Activated T-helper 1 cell treated with anti-CD3 and anti-CD28 coated beads, Interleukin-2, amount 50 U/mL, for 16 hours (primary cell): ENCODE data around the gene ANO2.

Experiments used
- DNase-seq, 2 donors: peaks; one replicate each; pipeline ENCODE4 v3.0.0-alpha.2; 2020; ENCODE audit warnings: low read depth in 1 of 2, low spot score in 1 of 2

The ANO2 gene

DNA sequence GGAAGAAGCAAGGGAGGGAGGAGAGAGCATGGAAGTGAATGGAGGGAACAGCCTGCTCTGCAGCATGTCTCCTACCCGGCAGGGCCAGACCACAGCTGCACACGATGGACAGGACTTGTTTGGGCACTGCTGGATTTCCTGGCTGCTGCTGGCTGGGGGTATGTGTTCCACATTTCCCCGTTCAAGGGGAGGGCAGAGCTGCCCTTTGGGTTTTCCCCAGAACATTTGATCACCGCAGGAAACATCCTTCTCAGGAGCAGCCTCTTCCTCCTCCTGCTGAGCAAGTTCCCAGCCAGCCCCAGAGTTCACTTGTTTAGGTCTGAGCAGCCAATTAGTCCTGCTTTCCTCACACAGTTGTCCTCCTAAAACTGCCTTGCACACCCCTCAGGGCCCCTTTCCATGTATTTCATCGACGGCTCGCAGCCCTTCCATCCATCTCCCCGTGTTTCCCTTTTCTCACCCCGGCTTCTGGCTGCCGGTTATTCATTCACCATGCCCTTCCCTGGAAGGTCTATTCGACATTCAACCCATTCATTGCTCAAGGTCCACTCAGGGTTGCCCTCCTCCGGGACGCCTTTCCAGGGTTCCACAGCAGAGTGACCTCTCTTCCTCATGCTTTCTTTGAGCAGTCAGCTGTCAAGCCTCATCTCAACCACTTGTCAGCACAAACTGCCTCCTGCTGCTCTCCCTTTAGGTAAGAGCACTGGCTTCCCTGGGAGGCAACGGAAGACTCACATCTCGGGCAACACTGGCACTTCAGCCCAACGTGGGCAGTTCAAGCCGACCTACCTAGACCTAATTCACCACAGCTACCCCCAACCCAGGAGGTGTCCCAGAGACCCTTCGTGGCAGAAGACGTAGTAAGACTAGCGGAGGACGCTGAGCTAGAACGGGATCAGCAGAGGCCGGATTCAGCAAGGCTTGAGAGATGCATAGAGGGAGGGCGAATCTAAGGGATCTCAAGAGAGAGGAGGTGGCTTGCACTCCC, 20.1 kb upstream of the ANO2 start:
- DNase-seq: no peak

DNA sequence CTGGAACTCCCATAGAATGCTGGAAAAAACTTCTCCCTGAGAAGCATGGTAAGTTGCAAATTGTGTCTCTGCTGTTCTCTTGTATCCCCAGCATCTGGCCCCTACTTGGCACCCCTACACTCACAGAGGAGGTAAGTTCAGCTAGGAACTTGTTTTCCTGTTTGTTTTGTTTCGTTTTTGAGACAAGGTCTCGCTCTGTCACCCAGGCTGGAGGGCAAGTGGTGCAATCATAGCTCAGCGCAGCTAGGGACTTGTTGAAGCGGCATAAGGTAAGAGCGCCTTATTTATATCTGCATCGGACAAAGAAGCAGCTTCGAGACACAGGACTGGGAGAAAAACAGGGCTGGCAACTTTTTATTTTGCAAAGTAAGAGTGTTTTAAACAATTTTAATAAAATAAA, 18.5 kb upstream of the ANO2 start:
- no peak for DNase-seq

DNA sequence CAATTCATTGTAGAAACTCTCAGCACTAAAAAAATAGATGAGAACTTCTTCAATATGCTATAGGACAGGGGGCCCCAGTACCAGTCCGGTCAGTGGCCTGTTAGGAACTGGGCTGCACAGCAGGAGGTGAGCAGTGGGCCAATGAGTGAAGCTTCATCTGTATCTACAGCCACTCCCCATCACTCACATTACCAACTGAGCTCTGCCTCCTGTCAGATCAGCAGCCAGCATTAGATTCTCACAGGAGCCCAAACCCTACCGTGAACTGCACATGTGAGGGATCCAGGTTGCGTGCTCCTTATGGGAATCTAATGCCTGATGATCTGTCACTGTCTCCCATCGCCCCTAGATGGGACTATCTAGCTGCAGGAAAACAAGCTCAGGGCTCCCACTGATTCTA, 15.7 kb upstream of the ANO2 start:
- DNase-seq: no peak

DNA sequence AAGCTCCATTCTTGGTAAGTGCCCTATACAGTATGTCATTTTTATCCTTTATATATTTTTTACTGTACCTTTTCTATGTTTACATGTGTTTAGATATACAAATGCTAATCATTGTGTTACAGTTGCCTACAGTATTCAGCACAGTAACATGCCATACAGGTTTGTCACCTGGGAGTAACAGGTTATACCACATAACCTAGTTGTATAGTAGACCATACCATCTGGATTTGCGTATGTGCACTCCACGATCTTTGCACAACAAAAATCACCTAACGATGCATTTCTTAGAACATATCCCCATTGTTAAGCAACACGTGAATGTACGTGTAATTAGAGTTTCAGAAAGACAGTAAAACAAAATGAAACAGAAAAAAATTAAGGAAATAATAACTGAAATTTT, 11.9 kb upstream of the ANO2 start:
- DNase-seq: no peak

DNA sequence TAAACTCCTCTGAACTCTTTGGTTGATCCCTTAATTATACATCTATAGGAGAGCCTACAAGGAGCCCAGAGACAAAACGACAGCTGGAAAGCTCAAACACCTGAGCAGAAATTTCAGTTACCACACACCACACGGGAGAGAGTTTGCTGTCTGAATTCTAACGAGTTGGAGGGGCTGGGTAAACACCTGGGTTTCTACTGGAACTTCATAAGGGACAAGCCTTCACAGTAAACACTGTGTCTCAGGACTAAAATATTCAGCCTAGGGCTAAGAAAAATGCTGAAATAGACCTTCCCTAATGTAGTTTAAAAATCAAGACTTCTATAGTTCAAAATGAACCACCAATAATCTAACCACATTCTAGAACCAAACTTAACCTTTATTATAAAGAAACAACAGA, 9.6 kb upstream of the ANO2 start:
- DNase-seq: no peak

DNA sequence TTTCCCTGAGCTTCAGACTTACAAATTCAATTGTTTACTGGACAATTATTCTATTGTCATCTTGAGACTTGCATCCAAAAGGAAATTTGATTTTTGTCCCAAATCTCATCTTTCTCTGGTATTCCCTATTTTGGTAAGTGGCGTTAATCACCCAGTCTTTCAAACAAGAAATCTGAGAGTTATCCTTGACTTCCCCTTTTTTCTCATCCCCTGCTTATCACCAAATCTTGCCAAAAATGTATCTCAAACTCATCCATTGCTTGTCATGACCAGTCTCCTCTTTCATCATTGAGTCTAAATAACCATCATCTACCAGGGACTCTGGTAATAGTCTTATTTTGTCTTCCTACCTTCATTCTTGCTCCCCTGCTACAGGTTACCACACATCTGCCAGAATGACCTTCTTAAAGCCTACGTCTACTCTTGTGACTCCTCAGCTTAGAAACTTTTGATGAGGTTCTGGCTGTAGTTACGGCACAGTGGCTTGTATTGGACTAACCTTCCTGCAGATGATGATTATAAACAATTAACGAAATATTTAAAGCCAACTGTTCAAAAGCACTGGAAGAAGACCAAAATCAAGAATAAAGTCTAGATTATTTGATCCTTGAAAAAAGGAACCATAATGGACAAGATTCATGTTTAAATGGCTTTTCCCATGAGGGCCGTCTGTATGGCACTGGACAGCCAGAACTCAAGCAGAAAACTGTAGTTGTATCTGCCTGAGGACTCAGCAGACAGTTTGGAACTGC, 9.0 kb upstream of the ANO2 start:
- no peak for DNase-seq

DNA sequence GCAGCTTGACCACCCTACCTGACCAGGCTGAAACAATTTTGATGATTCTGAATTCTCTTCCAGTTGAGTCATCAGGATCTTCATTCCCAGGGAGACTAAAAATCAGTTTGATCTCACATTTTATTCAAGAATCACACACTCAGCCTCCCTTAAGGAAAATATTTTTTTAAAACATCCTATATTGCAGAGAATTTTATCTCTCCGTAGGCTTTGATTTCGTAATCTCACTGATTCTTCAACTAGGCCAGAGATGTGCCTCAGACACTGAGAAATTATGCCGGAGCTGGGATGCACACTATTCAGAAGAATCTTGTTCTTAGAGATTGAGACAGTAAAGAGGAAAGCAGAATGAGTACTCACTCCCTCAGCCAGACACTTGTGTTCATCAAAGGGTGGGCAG, 7.0 kb upstream of the ANO2 start:
- no peak for DNase-seq

DNA sequence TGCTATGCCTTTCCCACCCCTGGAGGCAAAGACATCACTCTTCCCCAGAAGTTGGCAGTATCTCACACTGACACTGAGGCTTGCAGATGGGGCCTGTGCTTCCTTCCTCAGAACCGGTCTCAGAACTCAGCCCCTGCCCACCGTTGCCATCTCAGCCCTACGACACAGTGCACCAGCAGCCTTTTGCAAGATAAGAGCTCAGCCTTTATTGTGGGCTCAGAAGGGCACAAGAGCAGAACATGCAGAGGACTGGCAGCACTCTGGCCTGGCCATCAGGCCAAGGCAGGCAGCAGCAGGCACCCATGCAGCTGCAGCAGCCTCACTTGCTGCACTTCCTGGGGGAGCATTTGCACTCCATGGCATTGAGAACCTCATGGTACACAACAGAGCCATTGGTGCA, 3.6 kb upstream of the ANO2 start:
- DNase-seq: no peak

DNA sequence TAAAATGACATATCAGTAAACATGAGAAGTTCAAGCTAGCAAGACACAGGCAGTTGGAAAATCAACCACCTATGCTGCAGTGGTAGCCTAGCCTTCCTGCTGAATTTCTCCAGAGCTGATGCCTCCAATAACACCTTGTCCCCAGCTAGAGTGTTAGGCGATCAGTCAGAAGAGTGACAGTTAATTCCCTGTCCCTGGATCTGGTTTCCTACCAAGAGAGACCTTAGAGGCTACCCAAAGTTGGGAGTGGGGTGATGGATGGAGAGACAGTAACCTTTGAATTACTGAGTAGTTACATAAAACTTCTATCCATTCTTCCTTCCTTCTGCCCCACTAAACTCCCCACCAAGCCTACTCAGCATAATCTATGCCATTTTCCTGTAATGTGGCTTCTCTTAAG, 1.9 kb upstream of the ANO2 start:
- no peak for DNase-seq

DNA sequence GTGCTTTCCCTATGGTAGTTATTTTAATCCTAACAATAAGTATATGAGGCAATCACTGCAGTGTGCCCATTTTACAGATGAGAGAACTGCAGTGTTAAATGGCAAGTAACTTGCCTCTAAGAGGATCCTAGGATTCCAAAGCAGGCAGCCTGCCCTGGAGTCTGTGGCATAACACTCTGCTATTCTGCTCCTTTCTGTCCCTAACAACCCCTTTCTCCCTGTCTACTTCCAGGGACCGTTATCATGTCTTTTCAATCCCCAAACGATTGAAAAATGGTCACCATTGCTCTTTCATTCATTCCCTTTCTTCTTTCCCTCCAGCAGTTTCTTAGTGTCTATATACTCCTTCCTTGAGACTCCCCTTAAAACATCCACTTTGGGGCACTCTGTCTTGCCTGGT, 1.3 kb upstream of the ANO2 start:
- no peak for DNase-seq

DNA sequence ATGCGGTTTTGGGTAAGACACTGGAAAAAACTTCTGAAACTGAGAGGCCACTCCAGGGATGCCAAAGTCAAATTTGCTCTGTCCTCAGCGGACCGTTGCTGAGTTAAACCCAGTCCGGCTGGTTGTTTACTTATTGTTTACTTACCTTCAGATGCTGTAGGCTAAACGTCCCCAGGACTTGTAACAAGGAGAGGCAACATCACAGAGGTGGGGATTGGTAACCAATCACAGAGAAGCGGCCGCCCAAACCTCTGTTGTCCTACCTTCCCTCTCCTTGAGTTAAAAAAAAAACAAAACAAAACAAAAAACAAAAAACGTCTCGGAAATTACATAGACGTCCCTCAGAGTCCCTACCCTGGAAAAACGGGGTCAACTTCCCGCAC, 380 bp downstream of the ANO2 start:
- no peak for DNase-seq

DNA sequence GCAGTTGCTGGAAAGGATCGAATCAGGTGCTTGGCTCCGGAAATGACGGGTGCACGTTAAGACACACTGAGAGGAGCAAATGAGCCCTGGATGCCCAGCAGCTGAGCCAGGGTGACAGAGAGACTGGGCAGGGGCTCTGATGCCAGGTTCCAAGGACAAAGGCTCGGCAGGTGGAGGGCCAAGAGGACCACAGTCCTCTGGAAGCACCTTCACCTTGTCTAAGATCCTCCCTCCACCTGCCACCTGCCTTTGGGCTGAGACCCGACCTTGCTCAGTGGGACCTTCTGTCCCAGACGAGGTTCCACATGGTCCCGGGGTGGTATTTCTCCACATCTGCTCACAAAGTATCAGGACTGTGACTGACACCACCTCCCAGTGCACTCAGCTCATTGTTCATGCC, 1.0 kb downstream of the ANO2 start:
- DNase-seq: no peak

DNA sequence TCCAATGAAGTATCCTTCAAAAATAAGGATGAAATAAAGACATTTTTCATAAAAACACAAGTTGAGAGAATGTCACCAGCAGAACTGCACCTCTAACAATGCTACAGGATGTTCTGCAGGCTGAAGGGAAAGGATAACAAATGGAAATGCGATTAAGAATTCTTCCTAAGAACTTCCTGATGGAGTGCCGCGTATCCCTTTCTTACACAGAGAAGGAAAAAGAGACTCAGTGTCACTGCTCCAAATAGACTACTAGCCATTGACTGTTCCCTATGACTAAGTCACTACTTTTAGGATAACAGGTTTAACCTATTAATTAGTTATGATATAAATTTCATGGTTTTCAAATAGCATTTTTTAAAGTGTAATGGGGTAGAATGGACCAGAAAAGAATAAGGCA, 3.2 kb downstream of the ANO2 start:
- no peak for DNase-seq

DNA sequence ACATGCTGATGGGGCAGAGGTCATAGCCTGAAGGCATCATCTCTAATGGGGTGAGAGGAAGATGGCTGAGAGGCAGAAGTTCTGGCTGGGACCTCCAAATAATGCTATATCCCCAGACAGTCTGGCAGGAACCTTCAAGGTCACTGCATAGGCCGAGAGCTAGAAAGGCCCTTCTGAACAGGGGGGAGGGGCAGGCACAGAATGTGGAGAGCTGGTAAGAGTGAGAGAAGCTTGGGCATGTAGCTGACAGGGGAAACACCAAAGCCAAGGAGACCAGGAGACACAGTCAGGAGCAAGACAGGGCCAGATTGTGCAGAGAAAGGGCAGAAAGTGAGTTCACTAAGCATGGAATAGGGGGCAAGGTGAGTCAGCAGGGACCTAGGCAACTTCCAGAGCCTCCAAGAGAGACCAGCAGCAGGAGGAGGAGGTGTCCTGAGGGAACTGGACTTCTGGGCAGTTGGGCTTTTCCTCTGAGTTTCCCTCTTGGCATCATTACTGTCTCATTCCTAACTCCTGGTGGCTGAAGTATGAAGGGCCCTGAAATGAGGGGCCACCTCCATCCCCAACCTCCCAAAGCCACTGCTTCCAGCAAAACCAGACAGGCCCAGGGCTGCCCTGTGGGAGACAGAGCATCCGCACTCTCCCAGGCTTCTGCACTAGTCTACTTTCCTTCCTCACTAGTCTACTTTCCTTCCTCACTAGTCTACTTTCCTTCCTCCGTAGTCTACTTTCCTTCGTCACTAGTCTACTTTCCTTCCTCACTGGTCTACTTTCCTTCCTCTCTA, 17.1 kb downstream of the ANO2 start:
- DNase-seq: no peak

DNA sequence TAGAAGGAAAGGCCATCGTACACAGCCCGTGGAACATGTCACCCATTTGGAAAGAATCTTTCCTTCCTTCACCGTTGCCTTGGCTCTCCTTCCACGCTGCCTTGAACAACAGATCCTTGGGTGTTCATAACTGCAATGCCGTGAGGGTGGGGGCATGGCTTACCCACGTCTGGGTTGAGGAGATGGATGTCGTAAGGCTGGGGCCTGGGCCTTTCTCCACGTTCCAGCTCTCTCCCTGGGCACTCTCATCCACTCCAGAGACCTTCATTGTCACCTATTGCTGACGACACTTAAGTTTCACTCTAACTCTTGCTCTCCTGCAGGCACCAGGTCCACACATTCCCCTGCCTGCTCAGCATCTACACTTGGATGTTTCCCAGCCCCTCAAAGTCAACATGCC, 19.4 kb downstream of the ANO2 start:
- no peak for DNase-seq

DNA sequence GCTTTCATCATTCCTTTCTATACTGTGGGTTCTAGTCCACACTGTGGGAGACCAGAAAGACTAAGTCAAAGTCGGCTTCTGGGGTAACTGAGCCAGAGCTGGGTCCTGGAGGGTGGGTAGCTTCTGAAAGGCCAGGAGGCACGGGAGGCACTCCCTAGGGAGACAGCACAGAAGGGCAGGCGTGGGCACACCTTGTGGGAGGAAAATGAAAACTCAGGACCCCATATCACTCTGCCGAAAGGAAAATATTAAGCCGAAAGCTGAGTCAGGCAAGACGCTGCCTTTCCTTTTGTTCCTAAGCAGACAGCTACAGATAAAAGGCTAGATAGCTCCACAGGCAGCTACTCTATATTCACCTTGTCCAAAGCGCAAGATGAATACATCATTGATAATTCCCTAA, 20.7 kb downstream of the ANO2 start:
- no peak for DNase-seq

DNA sequence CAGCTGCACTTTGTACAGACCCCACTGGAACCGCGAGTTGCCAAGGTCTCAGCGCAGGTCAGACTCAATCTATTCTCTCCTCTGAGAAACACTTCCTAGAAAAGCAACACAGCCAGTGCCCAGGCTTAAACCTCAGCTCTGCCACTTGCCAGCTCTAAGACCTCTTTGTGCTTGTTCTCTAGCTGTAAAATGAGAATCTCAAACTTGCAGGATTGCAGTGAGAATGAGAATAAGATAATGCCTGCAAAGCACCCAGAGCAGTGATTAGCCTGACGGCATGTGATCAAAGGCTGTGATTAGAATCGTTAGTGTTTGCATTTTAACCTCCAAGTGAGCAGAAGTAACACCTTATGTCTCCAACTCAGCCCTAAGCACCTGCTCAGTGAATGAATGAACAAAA, 21.3 kb downstream of the ANO2 start:
- no peak for DNase-seq

DNA sequence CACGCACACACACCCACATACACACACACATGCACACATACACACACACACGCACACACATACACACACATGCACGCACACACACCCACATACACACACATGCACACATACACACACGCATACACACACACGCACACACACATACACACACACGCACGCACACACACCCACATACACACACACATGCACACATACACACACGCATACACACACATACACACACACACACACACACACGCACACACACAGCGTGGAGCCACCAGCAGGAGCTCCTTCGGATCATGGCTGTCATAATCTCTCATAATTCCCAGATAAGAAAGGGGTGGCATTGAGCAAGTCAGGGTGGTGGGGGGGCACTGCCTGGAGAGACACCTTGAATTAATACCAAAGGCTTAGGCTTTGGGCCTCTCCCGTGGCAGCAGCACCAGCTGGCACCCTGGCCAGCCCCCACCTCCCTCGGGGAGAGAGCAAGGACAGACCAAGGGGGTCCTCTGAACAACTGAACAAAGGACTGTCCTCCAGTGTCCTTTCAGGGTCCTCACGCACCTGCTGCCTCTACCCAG, 21.9 kb downstream of the ANO2 start:
- no peak for DNase-seq

DNA sequence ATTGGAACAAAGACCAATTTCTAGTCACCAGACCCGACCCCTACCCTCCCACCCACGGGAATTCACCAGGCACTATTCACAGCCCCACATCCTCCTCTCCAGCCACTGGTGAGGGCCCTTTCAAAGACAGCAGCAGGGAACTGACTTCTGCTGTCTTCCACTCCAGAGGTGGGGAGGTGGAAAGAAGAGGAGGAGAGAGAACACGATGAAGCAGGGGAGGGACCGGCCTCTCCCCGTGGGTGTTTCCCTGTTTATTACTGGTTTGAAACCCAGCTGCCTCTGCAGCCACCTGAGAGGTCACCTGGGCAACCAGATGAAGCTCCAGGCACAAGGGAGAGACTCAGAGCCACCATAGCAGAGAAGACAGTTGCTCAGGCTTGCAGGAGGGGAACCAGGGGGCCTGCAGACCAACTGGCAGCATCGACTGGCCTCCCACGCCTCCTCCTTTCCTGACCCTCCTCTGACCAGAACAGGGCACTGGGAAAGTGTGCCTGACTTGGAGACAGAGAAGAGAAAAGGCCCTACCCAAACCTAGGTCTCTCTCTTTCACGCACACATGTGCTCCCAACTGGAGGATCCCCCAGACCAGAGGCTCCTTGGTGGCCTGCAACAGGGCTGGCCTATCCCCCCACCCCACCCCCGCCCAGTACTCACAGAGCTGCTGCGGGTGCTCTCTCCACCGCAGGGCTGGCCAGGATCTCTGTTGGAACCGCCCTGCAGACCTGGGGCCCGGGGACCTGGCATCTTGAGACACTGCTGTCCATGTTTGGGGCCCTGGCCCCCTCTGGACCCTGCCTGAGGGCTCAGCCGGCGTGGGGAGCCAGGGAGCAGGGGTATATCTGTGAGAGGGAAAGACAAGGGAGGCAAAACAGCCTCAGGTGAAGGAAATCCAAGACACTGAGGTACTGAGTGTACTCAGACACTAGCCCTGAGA, 22.8 kb downstream of the ANO2 start:
- no peak for DNase-seq
